ENCODE data around the gene HMBS. TPM values are rescaled to one million over a fixed set of nuclear protein-coding genes. Genes with fewer than 3 reads are reported as not detected.

Gene HMBS
- total and polyA plus RNA-seq, 2 of the 8 experiments (the other 6 are each of a cell fraction or from before 2014, with no cell fraction given): 69.3 to 109 TPM

- H2BK120ac ChIP-seq (replicated peaks; ENCODE audit: low read depth, low read length): no peak overlapping the region
- H3K4me2 ChIP-seq (ENCODE audit: insufficient read depth in 1 of 2, low read depth in 2 of 2, low read length in 2 of 2): peak overlapping the region; percentile 88 to 97
- no peak overlapping the region for H2BK5ac ChIP-seq (ENCODE audit: low read depth, low read length)
- H3K4ac ChIP-seq (replicated peaks; ENCODE audit: insufficient read length, low read depth, low read length): no peak overlapping the region
- no peak overlapping the region for H2AK5ac ChIP-seq (ENCODE audit: low read depth, low read length)
- peaks cover 0 to 4% of the 10 kb centered on the region in 2 experiments for H4K20me1 ChIP-seq (replicated peaks in 1 of 2; ENCODE audit: control insufficient read depth in 1 of 2, insufficient read depth in 2 of 2, low read length in 2 of 2)
- no peak overlapping the region for H2AFZ ChIP-seq (ENCODE audit: low read length)
- H3K27me3 ChIP-seq (replicated peaks in 1 of 4; ENCODE audit: control insufficient read depth in 3 of 4, extremely low read depth in 1 of 4, insufficient read depth in 3 of 4, low read length in 3 of 4): peaks cover 2 to 20% (median 15%) of the 10 kb centered on the region in 4 experiments
- H3K27ac ChIP-seq (ENCODE audit: low read depth, low read length): no peak overlapping the region
- no peak overlapping the region for H2BK20ac ChIP-seq (ENCODE audit: low read length)
- no peak for TF ChIP-seq RBBP5 (IDR thresholded peaks at IDR 0.05; ENCODE audit: borderline replicate concordance, low read depth, low read length)
- no peak for TF ChIP-seq BACH1 (IDR thresholded peaks at IDR 0.05; ENCODE audit: low read length)
- no peak for TF ChIP-seq POLR2AphosphoS5 (IDR thresholded peaks at IDR 0.05; ENCODE audit: low read depth, low read length)
- TF ChIP-seq SUZ12 (IDR thresholded peaks at IDR 0.05; ENCODE audit: low read length): 0 out of 2 replicates have a peak, but pooled peaks have one; percentile 36
- no peak for TF ChIP-seq RAD21 (IDR thresholded peaks at IDR 0.05 in 1 of 2, conservative IDR thresholded peaks at IDR 0.05 in 1 of 2; ENCODE audit: low read depth in 2 of 2, low read length in 2 of 2)
- TF ChIP-seq HDAC6 (IDR thresholded peaks at IDR 0.05; ENCODE audit: low read depth, low read length): no peak
- no peak overlapping the region for H3K23ac ChIP-seq (ENCODE audit: insufficient read length)
- ChIA-PET POLR2A (ENCODE audit: partially characterized antibody) (interaction anchor here (0.7 to 10.6 kb wide), 6 partner anchors 10 to 208 kb away, joined by 4 to 139 read pairs (median 12); partner anchors contain the start of genes HINFP, HMBS, MCAM and VPS11), CTCF (ENCODE audit: partially characterized antibody) (interaction anchor here (1.0 to 5.4 kb wide), 13 partner anchors 9 to 98 kb away, joined by 3 to 26 read pairs (median 6); partner anchors contain the start of genes ABCG4, CBL and HINFP)
- H3K79me2 ChIP-seq (ENCODE audit: control insufficient read depth in 1 of 2, insufficient read depth in 2 of 2, low read length in 2 of 2): no peaks in the 10 kb centered on the region
- H3K36me3 ChIP-seq (ENCODE audit: control insufficient read depth in 2 of 4, insufficient read depth in 4 of 4, low read length in 3 of 4): no peaks in the 10 kb centered on the region; a peak in 1 of 8 replicates
- peak in 1 of 2 experiments; percentile 63 for DNase-seq (ENCODE audit: low read depth in 1 of 2, low spot score in 2 of 2)
- 41% methylated on average over 7 of the region's 8 CpGs; no CpG with 5 or more reads in 1 of the 2 experiments for WGBS, 2 experiments (ENCODE audit: extremely low coverage in 1 of 2, insufficient coverage in 1 of 2, insufficient read length in 1 of 2, insufficient replicate concordance in 2 of 2, low coverage in 1 of 2, low lambda C conversion rate in 2 of 2, missing lambda C conversion rate in 1 of 2)
- H4K91ac ChIP-seq (replicated peaks; ENCODE audit: insufficient read length, low read length): no peak overlapping the region
- H3K18ac ChIP-seq (ENCODE audit: extremely low read depth, low read length): no peak overlapping the region
- H2BK12ac ChIP-seq (ENCODE audit: low read depth, low read length): no peak overlapping the region
- H3K9ac ChIP-seq (replicated peaks in 1 of 4; ENCODE audit: extremely low read depth in 1 of 4, low read depth in 3 of 4, low read length in 3 of 4): no peak overlapping the region
- H3K56ac ChIP-seq (replicated peaks; ENCODE audit: insufficient read length, low read depth, low read length): no peak overlapping the region
- peaks cover 12% of the 10 kb centered on the region for H3K23me2 ChIP-seq (ENCODE audit: low read depth, low read length)
- H3K14ac ChIP-seq (ENCODE audit: insufficient read length): no peak overlapping the region
- no peak for FAIRE-seq
- peak overlapping the region; percentile 71 to 83 (median 75) for H3K4me3 ChIP-seq (ENCODE audit: extremely low read depth in 1 of 4, insufficient read depth in 2 of 4, low read depth in 3 of 4, low read length in 4 of 4)
- no peak overlapping the region for H4K5ac ChIP-seq (ENCODE audit: insufficient read length, low read depth, low read length)
- H4K8ac ChIP-seq (ENCODE audit: extremely low read depth, insufficient read depth, low read length): no peak overlapping the region
- peaks cover 0 to 20% (median 5%) of the 10 kb centered on the region in 4 experiments; a peak in 5 of 7 replicates for H3K4me1 ChIP-seq (replicated peaks in 1 of 4; ENCODE audit: control insufficient read depth in 3 of 4, insufficient read depth in 4 of 4, low read length in 3 of 4)
- no peak overlapping the region for H2BK15ac ChIP-seq (ENCODE audit: low read length)
- peaks cover under 1% of the 10 kb centered on the region; the same call in 1 of the 2 replicates for H3K79me1 ChIP-seq (ENCODE audit: low read depth, low read length)
- H3K9me3 ChIP-seq (ENCODE audit: insufficient read depth in 2 of 2, low read depth in 1 of 2, low read length in 1 of 2): no peaks in the 10 kb centered on the region
These were observed 23.6 kb downstream of the HMBS start for GRCh38 chr11:119108146-119108856.
